GM18873 (cell line): ENCODE measurements around the gene ANO6.

Source experiments
- ATAC-seq: cut with Tn5 transposase; IDR thresholded peaks from one replicate; pipeline ENCODE4 v1.9.1; 2021; ENCODE audit warnings: mild to moderate bottlenecking, moderate library complexity, moderate number of reproducible peaks; ENCODE audit not compliant: unreplicated experiment, low FRiP score

Gene ANO6

DNA sequence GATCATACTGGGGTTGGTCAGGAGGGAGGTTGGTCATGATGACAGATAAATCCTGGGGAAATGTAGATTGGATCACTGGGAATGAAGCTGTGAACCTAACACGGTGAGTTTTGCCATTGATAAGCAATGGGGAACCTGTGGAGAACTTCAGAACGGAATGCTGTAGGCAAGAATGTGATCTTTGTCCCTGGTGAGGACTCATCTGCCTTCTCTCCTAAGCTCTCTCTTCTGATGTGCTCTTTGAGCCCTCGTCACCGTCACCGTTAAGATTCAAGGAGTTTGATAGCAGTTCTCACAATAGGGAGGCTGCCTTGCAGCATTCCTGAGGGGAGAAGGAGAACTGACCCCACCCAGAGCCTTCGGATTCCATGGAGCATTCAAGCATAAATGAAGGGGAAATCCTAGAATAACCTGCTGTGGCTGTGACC, 217.6 kb downstream of the ANO6 start:
- ATAC-seq: no peak

- no peak for ATAC-seq
Measured at GRCh38 chr12:45434094-45434493, 218.2 kb downstream of the ANO6 start.

DNA sequence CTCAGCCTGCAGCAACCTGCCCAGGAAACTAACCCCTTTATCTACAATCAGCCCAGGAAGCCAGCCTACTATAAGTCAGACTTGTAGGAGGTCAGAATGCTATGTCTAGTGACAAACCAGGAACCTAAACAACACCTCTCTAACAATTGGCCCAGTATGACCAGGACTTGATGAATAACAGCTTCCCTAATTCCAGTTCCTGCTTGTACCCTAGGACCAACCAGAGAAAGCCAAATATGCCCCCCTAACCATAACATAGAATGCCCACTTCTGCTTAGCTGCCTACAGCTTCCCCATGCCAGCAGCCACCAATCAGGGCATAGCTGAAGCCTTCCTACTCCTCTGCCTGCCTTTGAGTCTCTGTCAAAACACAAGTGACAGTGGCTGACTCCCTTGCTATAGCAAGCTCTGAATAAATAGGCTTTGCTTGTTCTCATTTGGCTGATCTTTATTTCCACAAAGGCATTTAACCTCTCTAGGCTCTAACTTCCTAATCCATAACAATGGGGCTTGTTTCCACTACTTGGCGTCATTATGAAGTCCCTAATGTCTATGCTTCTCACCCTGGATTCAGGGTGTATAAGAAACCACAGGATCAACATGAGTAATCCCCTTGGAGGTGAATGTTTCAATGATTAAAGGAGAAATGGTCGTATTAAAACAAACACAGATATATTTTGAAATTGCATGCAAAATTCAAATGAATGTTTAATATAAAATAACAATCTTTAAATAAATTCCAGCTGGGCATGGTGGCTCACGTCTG, 220.2 kb downstream of the ANO6 start:
- ATAC-seq: no peak

GRCh38 chr12:45439039-45439438, 223.1 kb downstream of the ANO6 start:
- no peak for ATAC-seq

DNA sequence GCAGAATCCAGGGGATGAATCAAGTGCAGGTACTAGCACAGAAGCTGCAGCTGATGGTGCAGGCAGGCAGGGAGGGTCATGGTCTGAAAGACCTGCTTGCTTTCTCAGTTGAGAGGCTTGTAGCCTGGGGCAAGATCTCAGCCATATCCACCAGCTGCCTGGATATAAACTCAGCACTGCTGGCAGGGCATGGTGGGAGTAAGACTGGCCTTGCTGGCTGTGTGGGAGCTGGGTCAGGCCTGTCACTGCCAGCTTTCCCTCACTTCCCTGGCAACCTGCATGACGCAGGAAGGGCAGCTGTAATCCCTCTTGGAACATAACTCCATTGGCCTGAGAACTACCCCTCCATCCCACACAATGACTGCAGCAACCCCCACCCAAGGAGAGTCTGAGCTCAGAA, 230.1 kb downstream of the ANO6 start:
- no peak for ATAC-seq

- no peak for ATAC-seq
Measured at GRCh38 chr12:45458238-45458637, 242.3 kb downstream of the ANO6 start.

DNA sequence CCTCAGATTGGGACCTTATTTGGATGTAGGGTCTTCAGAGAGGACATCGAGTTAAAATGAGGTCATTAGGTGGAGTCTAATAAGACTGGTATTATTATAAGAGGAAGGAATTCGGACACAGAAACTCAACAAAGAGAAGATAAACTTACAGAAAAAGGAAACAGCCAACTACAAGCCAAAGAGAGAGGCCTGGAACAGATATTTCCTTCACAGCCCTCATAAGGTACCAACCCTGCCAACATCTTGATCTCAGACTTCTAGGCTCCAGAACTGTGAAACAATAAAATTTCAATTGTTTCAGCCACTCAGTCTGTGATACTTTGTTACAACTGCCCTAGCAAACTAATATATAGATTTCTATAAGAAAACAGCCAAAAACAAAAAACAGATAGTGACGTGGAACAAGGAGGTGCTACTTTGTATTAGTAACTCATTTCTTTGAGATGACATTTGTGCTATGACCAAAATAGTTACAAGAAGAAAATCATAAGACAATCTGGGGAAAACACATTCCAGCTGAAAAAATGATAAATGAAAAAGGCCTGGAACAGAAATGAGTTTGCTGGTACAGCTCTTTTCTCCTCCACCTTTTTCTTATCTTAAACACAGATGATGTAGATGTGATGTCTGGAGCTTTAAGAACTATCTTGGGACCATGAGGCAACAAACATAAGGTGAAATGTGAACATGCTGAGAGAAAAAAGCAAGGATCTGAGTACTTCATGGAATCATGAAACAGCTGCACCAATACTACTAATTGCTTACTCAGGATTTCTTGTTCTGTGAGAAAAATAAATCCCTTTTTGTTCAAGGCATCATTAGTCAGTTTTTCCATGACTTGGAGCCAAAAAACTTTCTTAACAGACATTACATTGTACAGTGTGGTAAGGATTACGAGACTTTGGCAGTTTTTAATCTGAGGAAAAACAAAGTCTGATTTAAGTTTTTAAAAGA, 243.2 kb downstream of the ANO6 start:
- no peak for ATAC-seq

DNA sequence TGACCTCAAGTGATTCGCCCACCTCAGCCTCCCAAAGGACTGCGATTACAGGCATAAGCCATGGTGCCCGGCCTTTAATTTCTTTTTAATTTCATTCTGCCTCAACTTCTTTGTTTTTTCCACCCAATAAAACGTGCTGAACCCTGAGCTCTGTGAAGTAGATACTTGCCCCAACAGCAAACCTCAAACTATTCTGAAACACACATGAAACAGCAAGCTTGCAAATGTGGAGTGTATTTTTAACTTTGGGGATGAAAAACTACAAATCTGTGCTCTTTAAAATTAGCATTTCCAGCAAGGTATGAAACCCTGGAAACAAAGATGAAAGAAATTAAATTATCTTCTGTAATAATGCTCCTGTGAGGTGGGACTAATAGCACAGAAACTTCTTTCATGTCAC, 246.6 kb downstream of the ANO6 start:
- ATAC-seq: no peak

- ATAC-seq: no peak
Measured at GRCh38 chr12:45464699-45465098, 248.8 kb downstream of the ANO6 start.

- no peak for ATAC-seq
Measured at GRCh38 chr12:45468751-45469615, 253.1 kb downstream of the ANO6 start.

DNA sequence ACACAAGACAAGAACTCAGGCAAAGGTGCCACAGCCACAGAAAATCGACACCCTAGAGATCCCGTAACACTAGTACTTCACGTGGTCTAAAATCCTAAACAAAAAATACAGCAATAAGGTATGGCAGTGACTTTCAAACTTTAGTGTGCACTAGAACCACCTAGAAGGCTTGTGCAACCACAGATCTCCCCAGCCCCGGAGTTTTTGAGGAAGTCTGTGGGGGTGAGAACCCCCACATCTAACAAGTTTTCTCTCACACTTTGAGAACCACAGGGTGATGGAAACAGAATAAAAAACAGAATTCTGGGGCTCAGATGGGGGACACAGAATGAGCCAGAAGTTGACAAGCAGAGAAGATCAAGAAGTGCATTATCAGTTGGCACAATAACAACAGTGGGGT, 254.0 kb downstream of the ANO6 start:
- ATAC-seq: no peak

DNA sequence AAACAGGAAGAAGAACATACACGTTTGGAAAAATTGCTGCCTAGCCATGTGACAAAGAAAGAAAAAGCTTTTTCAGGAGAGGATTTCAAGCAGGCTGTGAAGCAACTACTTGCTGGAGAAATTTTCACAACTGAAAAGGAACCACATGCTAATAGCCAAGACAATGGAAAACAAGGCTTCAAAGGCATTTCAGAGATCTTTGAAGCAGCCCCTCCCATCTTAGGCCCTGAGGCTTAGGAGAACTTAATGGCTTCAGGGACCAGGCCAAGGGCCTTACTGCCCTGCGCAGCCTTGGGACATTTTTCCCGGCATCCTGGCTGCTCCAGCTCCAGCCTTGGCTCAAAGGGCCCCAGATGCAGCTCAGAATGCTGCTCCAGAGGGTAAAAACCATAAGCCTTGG, 257.7 kb downstream of the ANO6 start:
- no peak for ATAC-seq

DNA sequence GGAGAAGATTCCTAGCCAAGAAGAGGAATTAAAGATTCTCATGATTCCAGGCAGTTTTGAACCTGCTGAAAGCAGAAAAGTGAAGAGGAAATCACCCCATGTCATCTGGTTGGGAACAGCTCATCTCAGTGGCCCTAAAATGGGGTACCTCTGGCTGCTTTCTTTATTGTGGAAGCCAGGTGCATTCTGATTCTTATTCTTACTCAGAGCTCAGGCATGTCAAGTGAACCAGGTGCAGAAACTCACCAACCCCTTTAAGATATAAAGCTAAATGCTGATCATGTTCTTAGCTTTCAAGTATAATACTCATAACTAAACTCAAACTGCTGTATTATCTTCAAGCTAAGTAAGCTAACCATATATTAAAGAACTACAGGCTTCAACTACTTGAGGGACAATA, 259.7 kb downstream of the ANO6 start:
- no peak for ATAC-seq

GRCh38 chr12:45477526-45477925, 261.6 kb downstream of the ANO6 start:
- ATAC-seq: no peak

DNA sequence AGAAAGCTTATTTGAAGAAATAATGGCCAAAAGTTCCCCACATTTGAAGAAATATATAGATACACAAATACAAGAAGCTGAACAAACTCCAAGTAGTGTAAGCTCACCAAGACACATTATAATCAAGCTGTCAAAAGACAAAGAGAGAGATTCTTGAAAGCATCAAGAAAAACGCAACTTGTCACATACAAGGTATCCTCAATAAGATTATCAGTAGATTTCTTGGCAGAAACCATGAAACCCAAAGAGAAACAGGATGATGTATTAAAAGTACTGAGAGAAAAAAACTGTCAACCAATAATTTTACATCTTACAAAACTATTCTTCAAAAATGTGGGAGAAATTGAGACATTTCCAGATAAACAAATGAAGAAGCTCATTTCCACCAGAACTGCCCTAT, 263.0 kb downstream of the ANO6 start:
- no peak for ATAC-seq

GRCh38 chr12:45481746-45482145, 265.9 kb downstream of the ANO6 start:
- ATAC-seq: no peak

DNA sequence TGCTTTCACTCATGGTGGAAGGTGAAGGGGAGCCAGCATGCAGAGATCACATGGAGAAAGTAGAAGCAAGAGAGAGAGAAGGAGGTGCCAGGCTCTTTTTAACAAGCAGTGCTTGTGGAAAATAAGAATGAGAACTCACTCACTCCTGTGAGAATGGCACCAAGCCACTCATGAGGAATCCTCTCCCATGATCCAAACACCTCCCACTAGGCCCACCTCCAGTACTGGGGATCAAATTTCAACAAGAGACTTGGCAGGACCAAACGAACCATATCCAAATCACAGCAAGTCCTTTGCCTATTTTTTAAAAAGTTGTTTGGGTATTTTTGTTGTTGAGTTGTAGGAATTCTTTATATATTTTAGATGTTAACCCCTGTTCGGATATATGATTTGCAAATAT, 267.7 kb downstream of the ANO6 start:
- no peak for ATAC-seq
